HEK293 (cell line): ENCODE results near the gene IRX4.

Experiments used
- CTCF ChIA-PET: fragments of 350-600 bp; formaldehyde crosslinking; extraction: SDS; loops from one replicate; lab custom pipeline; 2021; ENCODE audit warnings: antibody characterized with exemption; lab: Yijun Ruan, JAX
- POLR2A ChIA-PET: fragments of 300-600 bp; formaldehyde crosslinking; extraction: SDS; loops from one replicate; lab custom pipeline; 2020; ENCODE audit warnings: antibody characterized with exemption, inconsistent platforms; lab: Yijun Ruan, JAX
- H3K27ac ChIP-seq: fragments of 200-500 bp; sonication (Bioruptor generic); 2 replicates; pipeline ENCODE4 v1.5.1; 2014; ENCODE audit warnings: low read depth, low read length, control low read depth, inconsistent platforms; ENCODE audit errors: extremely low read depth
- H3K36me3 ChIP-seq, 2 experiments: fragments of 200-500 bp in 1 of 2; sonication (Bioruptor generic) in 1 of 2; 1 replicate in 1 of 2; 2 replicates in 1 of 2; pipeline ENCODE4 v1.5.1; 2014 to 2017; ENCODE audit warnings: inconsistent platforms in 2 of 2, low read length in 2 of 2; ENCODE audit not compliant: control insufficient read depth in 2 of 2, insufficient read depth in 1 of 2
- H3K4me1 ChIP-seq: fragments of 200-500 bp; sonication (Bioruptor generic); 2 replicates; pipeline ENCODE4 v1.5.1; 2014; ENCODE audit warnings: mild to moderate bottlenecking, low read length, inconsistent platforms; ENCODE audit not compliant: control insufficient read depth, insufficient read depth
- H3K4me3 ChIP-seq: 2 replicates; pipeline ENCODE4 v1.5.1; 2011; ENCODE audit warnings: low read depth, mild to moderate bottlenecking, control low read depth, low read length, moderate library complexity
- H3K9me3 ChIP-seq: fragments of 200-500 bp; sonication (Bioruptor generic); 2 replicates; pipeline ENCODE4 v1.5.1; 2014; ENCODE audit warnings: low read depth, low read length, inconsistent platforms; ENCODE audit not compliant: control insufficient read depth, insufficient read depth
- EGR2 ChIP-seq: fragments of 450-650 bp; formaldehyde crosslinking; IDR thresholded peaks from 2 replicates; pipeline ENCODE4 v1.5.1; 2016; ENCODE audit warnings: low read depth, missing biosample characterization, missing genetic modification characterization
- ELK4 ChIP-seq: IDR thresholded peaks from 2 replicates; pipeline ENCODE4 v1.6.1; 2011; ENCODE audit warnings: mild to moderate bottlenecking, low read depth, low read length, borderline replicate concordance
- KLF1 ChIP-seq: fragments of 450-650 bp; formaldehyde crosslinking; IDR thresholded peaks from 2 replicates; pipeline ENCODE4 v1.5.1; 2016; ENCODE audit warnings: missing biosample characterization, missing genetic modification characterization
- KLF16 ChIP-seq: fragments of 450-650 bp; formaldehyde crosslinking; IDR thresholded peaks from 2 replicates; pipeline ENCODE4 v1.5.1; 2017; ENCODE audit warnings: missing biosample characterization, missing genetic modification characterization
- MEIS1 ChIP-seq: sonication (generic); formaldehyde crosslinking; IDR thresholded peaks from 2 replicates; pipeline ENCODE4 v1.8.1; 2022; ENCODE audit warnings: missing genetic modification reagents, mild to moderate bottlenecking, borderline replicate concordance
- PATZ1 ChIP-seq: fragments of 450-650 bp; formaldehyde crosslinking; IDR thresholded peaks from 2 replicates; pipeline ENCODE4 v1.5.1; 2016; ENCODE audit warnings: missing biosample characterization, missing genetic modification characterization
- SP3 ChIP-seq: fragments of 450-650 bp; formaldehyde crosslinking; IDR thresholded peaks from 2 replicates; pipeline ENCODE4 v1.5.1; 2016; ENCODE audit warnings: missing biosample characterization, missing genetic modification characterization
- SP7 ChIP-seq: fragments of 450-650 bp; formaldehyde crosslinking; IDR thresholded peaks from 2 replicates; pipeline ENCODE4 v1.5.1; 2016; ENCODE audit warnings: missing biosample characterization, missing genetic modification characterization
- TRIM28 ChIP-seq: IDR thresholded peaks from 2 replicates; pipeline ENCODE4 v1.6.1; 2011; ENCODE audit warnings: low read length, control low read depth, borderline replicate concordance
- YY1 ChIP-seq: fragments of 450-650 bp; formaldehyde crosslinking; IDR thresholded peaks from 2 replicates; pipeline ENCODE4 v1.5.1; 2018; ENCODE audit warnings: missing biosample characterization, missing genetic modification characterization
- ZFP69B ChIP-seq: fragments of 450-650 bp; formaldehyde crosslinking; IDR thresholded peaks from 2 replicates; pipeline ENCODE4 v1.5.1; 2016; ENCODE audit warnings: missing biosample characterization, missing genetic modification characterization
- ZNF148 ChIP-seq: fragments of 450-650 bp; formaldehyde crosslinking; IDR thresholded peaks from 2 replicates; pipeline ENCODE4 v1.5.0; 2017; ENCODE audit warnings: missing biosample characterization, missing genetic modification characterization, borderline replicate concordance
- ZNF175 ChIP-seq: fragments of 450-650 bp; formaldehyde crosslinking; IDR thresholded peaks from 2 replicates; pipeline ENCODE4 v1.5.1; 2016; ENCODE audit warnings: missing biosample characterization, missing genetic modification characterization
- ZNF280D ChIP-seq: fragments of 450-650 bp; formaldehyde crosslinking; IDR thresholded peaks from 2 replicates; pipeline ENCODE4 v1.5.1; 2016; ENCODE audit warnings: missing biosample characterization, missing genetic modification characterization
- ZNF350 ChIP-seq: fragments of 450-650 bp; formaldehyde crosslinking; IDR thresholded peaks from 2 replicates; pipeline ENCODE4 v1.5.0; 2017; ENCODE audit warnings: missing biosample characterization, mild to moderate bottlenecking, missing genetic modification characterization
- ZNF391 ChIP-seq: fragments of 450-650 bp; formaldehyde crosslinking; IDR thresholded peaks from 2 replicates; pipeline ENCODE4 v1.5.1; 2016; ENCODE audit warnings: low read depth, missing biosample characterization, missing genetic modification characterization, borderline replicate concordance
- ZNF394 ChIP-seq: fragments of 450-650 bp; formaldehyde crosslinking; IDR thresholded peaks from 2 replicates; pipeline ENCODE4 v1.5.1; 2016; ENCODE audit warnings: missing biosample characterization, missing genetic modification characterization, mild to moderate bottlenecking, moderate library complexity, borderline replicate concordance
- ZNF555 ChIP-seq: fragments of 450-650 bp; formaldehyde crosslinking; conservative IDR thresholded peaks from 2 replicates; pipeline ENCODE4 v1.5.1; 2017; ENCODE audit warnings: missing biosample characterization, mild to moderate bottlenecking, missing genetic modification characterization, inconsistent platforms
- ZNF837 ChIP-seq: fragments of 450-650 bp; formaldehyde crosslinking; IDR thresholded peaks from 2 replicates; pipeline ENCODE4 v1.5.1; 2016; ENCODE audit warnings: missing biosample characterization, missing genetic modification characterization
- ZXDB ChIP-seq: fragments of 450-650 bp; formaldehyde crosslinking; IDR thresholded peaks from 2 replicates; pipeline ENCODE4 v1.5.1; 2016; ENCODE audit warnings: missing biosample characterization, missing genetic modification characterization
- TF ChIP-seq, protein P1 (sequence below): fragments of 450-650 bp; formaldehyde crosslinking; IDR thresholded peaks from 2 replicates; pipeline ENCODE4 v1.5.1; 2016; ENCODE audit warnings: missing biosample characterization, missing genetic modification characterization, borderline replicate concordance
- TF ChIP-seq, protein P2 (sequence below): fragments of 450-650 bp; formaldehyde crosslinking; IDR thresholded peaks from 2 replicates; pipeline ENCODE4 v1.5.1; 2016; ENCODE audit warnings: missing biosample characterization, missing genetic modification characterization

The IRX4 gene

DNA sequence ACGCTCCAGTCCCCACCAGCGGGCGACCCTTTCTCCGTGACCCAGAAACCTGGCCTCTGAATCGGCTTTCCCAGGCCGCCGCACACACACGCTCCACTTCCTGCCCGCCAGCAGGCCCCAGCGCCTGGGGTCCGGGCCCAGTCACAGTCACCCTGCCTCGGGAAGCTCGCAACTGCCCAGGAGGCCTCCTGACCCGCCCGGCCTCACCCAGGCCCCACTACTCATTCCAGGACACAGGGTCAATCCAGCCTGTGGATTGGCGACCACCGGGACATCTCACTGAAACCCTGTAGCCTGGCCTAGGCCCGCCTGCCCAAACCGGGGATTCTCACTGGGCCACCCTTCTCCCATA is 2.7 kb upstream of the IRX4 start (continued):
- TF ChIP-seq ZNF391 (tag by site-specific recombination) (no peak), ZNF394 (tag by site-specific recombination) (no peak), YY1 (tag by site-specific recombination) (no peak), ZNF175 (tag by site-specific recombination) (no peak), ZNF148 (no peak), EGR2 (no peak), TRIM28 (no peak), SP3 (tag by site-specific recombination) (no peak), ZNF280D (no peak)

DNA sequence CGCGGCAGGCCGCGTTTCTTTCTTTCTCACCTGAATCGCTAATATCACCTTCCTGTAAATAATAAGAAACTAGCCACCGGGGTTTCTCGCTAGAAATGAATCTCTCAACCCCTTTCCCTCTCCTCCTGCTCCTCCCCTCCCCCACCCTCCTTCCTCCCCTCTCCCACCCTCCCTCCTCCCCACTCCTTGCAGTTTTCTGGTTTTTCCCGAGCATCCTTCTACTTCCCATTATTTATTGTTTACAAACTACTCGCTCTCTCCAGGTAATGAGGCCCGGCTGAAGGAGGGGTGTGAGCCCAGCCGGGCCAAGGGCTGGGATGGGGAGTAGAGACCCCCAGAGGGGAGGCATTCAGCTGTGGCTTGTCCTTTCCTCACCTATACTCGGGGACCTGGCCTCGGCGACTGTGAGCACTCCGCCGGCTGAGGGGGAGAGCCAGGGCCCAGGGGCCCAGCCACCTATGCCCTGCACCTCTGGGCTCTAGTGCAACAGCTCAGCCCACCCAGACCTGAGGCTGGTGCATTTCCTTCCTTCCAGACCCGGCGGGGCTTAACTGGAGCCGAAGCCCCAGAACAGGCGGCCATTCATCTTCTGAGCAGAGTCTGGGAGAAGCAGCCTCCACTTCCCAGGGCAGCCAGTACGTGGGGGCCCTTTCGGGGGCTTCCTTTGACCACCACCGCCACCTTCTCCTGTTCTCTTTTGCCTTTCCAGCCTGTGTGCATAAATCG is 2.1 kb upstream of the IRX4 start:
- H3K4me1 ChIP-seq, result peaks cover 5% of the 10 kb centered on the region
- H3K4me3 ChIP-seq, result no peak overlapping the region
- H3K36me3 ChIP-seq, result peaks cover 0 to 7% of the 10 kb centered on the region in 2 experiments; a peak in 1 of 3 replicates
- ChIA-PET POLR2A (no interaction called here), CTCF (interaction anchor here (0.6 kb wide), 1 partner anchor 350 kb away, joined by 3 read pairs; no protein-coding TSS in a partner anchor)
- H3K27ac ChIP-seq, result no peak overlapping the region
- H3K9me3 ChIP-seq, result no peaks in the 10 kb centered on the region
- TF ChIP-seq ELK4 (no peak), ZXDB (no peak), PATZ1 (tag by site-specific recombination) (no peak), ZNF837 (tag by site-specific recombination) (no peak), ZNF350 (tag by site-specific recombination) (no peak), KLF16 (tag by site-specific recombination) (no peak), ZFP69B (tag by site-specific recombination) (no peak), MEIS1 (CRISPR knock-in tag) (no peak), KLF1 (tag by site-specific recombination) (no peak), ZNF555 (tag by site-specific recombination) (no peak), SP7 (tag by site-specific recombination) (no peak)
- TF ChIP-seq, protein P1, sequence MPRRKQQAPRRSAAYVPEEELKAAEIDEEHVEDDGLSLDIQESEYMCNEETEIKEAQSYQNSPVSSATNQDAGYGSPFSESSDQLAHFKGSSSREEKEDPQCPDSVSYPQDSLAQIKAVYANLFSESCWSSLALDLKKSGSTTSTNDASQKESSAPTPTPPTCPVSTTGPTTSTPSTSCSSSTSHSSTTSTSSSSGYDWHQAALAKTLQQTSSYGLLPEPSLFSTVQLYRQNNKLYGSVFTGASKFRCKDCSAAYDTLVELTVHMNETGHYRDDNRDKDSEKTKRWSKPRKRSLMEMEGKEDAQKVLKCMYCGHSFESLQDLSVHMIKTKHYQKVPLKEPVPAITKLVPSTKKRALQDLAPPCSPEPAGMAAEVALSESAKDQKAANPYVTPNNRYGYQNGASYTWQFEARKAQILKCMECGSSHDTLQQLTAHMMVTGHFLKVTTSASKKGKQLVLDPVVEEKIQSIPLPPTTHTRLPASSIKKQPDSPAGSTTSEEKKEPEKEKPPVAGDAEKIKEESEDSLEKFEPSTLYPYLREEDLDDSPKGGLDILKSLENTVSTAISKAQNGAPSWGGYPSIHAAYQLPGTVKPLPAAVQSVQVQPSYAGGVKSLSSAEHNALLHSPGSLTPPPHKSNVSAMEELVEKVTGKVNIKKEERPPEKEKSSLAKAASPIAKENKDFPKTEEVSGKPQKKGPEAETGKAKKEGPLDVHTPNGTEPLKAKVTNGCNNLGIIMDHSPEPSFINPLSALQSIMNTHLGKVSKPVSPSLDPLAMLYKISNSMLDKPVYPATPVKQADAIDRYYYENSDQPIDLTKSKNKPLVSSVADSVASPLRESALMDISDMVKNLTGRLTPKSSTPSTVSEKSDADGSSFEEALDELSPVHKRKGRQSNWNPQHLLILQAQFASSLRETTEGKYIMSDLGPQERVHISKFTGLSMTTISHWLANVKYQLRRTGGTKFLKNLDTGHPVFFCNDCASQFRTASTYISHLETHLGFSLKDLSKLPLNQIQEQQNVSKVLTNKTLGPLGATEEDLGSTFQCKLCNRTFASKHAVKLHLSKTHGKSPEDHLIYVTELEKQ (tag by site-specific recombination), result no peak
- TF ChIP-seq, protein P2, sequence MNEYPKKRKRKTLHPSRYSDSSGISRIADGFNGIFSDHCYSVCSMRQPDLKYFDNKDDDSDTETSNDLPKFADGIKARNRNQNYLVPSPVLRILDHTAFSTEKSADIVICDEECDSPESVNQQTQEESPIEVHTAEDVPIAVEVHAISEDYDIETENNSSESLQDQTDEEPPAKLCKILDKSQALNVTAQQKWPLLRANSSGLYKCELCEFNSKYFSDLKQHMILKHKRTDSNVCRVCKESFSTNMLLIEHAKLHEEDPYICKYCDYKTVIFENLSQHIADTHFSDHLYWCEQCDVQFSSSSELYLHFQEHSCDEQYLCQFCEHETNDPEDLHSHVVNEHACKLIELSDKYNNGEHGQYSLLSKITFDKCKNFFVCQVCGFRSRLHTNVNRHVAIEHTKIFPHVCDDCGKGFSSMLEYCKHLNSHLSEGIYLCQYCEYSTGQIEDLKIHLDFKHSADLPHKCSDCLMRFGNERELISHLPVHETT (tag by site-specific recombination), result no peak
